GM23338 (cell line): ENCODE measurements around the gene TENM4. TPM values are rescaled to one million over a fixed set of nuclear protein-coding genes. Genes with fewer than 3 reads are reported as not detected.

Experiments
- ATAC-seq: fragments of 200-7000 bp; cut with Tn5 transposase; 3 replicates; pipeline ENCODE4 v1.9.1; 2020
- DNase-seq: peaks from one replicate; pipeline ENCODE4 v3.0.0-alpha.2; 2015; ENCODE audit warnings: low spot score
- H2AFZ ChIP-seq: fragments of 200-600 bp; sonication (generic); 2 replicates; pipeline ENCODE4 v1.8.0; 2016; ENCODE audit warnings: antibody characterized with exemption, mild to moderate bottlenecking, moderate library complexity
- H3F3A ChIP-seq: fragments of 200-600 bp; sonication (generic); replicated peaks from 2 replicates; pipeline ENCODE4 v1.8.0; 2017; ENCODE audit warnings: antibody characterized with exemption, mixed run types, low read depth
- H3K27ac ChIP-seq: fragments of 200-600 bp; sonication (generic); 2 replicates; pipeline ENCODE4 v1.6.1; 2016; ENCODE audit warnings: low read depth
- H3K27me3 ChIP-seq: fragments of 200-600 bp; sonication (generic); 2 replicates; pipeline ENCODE4 v1.8.0; 2016; ENCODE audit warnings: mild to moderate bottlenecking, mixed run types, moderate library complexity; ENCODE audit not compliant: insufficient read depth
- H3K36me3 ChIP-seq: fragments of 200-600 bp; sonication (generic); 2 replicates; pipeline ENCODE4 v1.8.0; 2016; ENCODE audit warnings: mild to moderate bottlenecking; ENCODE audit not compliant: insufficient read depth
- H3K4me1 ChIP-seq: fragments of 200-600 bp; sonication (generic); 2 replicates; pipeline ENCODE4 v1.8.0; 2016; ENCODE audit warnings: mild to moderate bottlenecking, moderate library complexity; ENCODE audit not compliant: insufficient read depth
- H3K4me2 ChIP-seq: fragments of 200-600 bp; sonication (generic); 2 replicates; pipeline ENCODE4 v1.7.1; 2017; ENCODE audit warnings: mixed run types
- H3K4me3 ChIP-seq: fragments of 200-600 bp; sonication (generic); 2 replicates; pipeline ENCODE4 v1.6.1; 2016; ENCODE audit warnings: mixed run types
- H3K79me2 ChIP-seq: fragments of 200-600 bp; sonication (generic); replicated peaks from 2 replicates; pipeline ENCODE4 v1.8.0; 2017; ENCODE audit warnings: mild to moderate bottlenecking; ENCODE audit not compliant: insufficient read depth
- H3K9me2 ChIP-seq: fragments of 200-600 bp; sonication (generic); 2 replicates; pipeline ENCODE4 v1.8.0; 2017; ENCODE audit not compliant: insufficient read depth
- H4K20me1 ChIP-seq: fragments of 200-600 bp; sonication (generic); replicated peaks from 2 replicates; pipeline ENCODE4 v1.8.0; 2017; ENCODE audit warnings: mild to moderate bottlenecking; ENCODE audit not compliant: insufficient read depth
- H3K27ac Mint-ChIP-seq: 2 replicates; pipeline ENCODE4 v1.8.0; 2020; ENCODE audit warnings: inconsistent platforms, mild to moderate bottlenecking, moderate library complexity, mixed read lengths
- H3K27me3 Mint-ChIP-seq: 3 replicates; pipeline ENCODE4 v1.8.0; 2022; ENCODE audit warnings: low read depth, mild to moderate bottlenecking, moderate library complexity, mixed read lengths, inconsistent platforms; ENCODE audit not compliant: insufficient read depth, poor library complexity
- H3K36me3 Mint-ChIP-seq: 3 replicates; pipeline ENCODE4 v1.8.0; 2021; ENCODE audit warnings: low read depth, mild to moderate bottlenecking, inconsistent platforms, moderate library complexity, mixed read lengths
- H3K4me1 Mint-ChIP-seq: 3 replicates; pipeline ENCODE4 v1.8.0; 2020; ENCODE audit warnings: mild to moderate bottlenecking, inconsistent platforms, mixed read lengths
- H3K4me3 Mint-ChIP-seq: 3 replicates; pipeline ENCODE4 v1.8.0; 2021; ENCODE audit warnings: moderate library complexity, mild to moderate bottlenecking, inconsistent platforms, mixed read lengths
- H3K9me3 Mint-ChIP-seq: 3 replicates; pipeline ENCODE4 v1.8.0; 2020; ENCODE audit warnings: moderate library complexity, mild to moderate bottlenecking, inconsistent platforms, mixed read lengths
- CREB1 ChIP-seq: fragments of 250-450 bp; sonication (Bioruptor Pico); IDR thresholded peaks from 2 replicates; pipeline ENCODE4 v1.5.0; 2020; ENCODE audit warnings: low read depth, mild to moderate bottlenecking, moderate library complexity
- EZH2 ChIP-seq: fragments of 200-600 bp; sonication (generic); IDR thresholded peaks from one replicate; pipeline ENCODE4 v1.8.0; 2017; ENCODE audit warnings: antibody characterized with exemption, mild to moderate bottlenecking, low read depth; ENCODE audit not compliant: unreplicated experiment
- EZH2phosphoT487 ChIP-seq: fragments of 200-600 bp; sonication (generic); IDR thresholded peaks from one replicate; pipeline ENCODE4 v1.8.1; 2018; ENCODE audit warnings: antibody characterized with exemption; ENCODE audit not compliant: unreplicated experiment
- JUNB ChIP-seq: IDR thresholded peaks from one replicate; pipeline ENCODE4 v1.6.1; 2016; ENCODE audit warnings: antibody characterized with exemption; ENCODE audit not compliant: unreplicated experiment
- NANOG ChIP-seq: IDR thresholded peaks from 2 replicates; pipeline ENCODE4 v1.6.1; 2016; ENCODE audit warnings: antibody characterized with exemption, borderline replicate concordance
- POLR2AphosphoS5 ChIP-seq: IDR thresholded peaks from 2 replicates; pipeline ENCODE4 v1.6.1; 2016; ENCODE audit warnings: antibody characterized with exemption, low read depth
- STAT1 ChIP-seq: IDR thresholded peaks from one replicate; pipeline ENCODE4 v1.6.1; 2016; ENCODE audit warnings: antibody characterized with exemption; ENCODE audit not compliant: unreplicated experiment
- ZNF114 ChIP-seq: fragments of 250-450 bp; sonication (Bioruptor Pico); IDR thresholded peaks from 2 replicates; pipeline ENCODE4 v1.5.0; 2020; ENCODE audit warnings: mild to moderate bottlenecking, moderate library complexity
- ZNF331 ChIP-seq: fragments of 250-450 bp; sonication (Bioruptor Pico); IDR thresholded peaks from 2 replicates; pipeline ENCODE4 v1.5.0; 2020; ENCODE audit warnings: low read depth, mild to moderate bottlenecking, moderate library complexity
- polyA plus RNA-seq: library from polyadenylated mRNA; unstranded; fragments of >200 nt; fragmentation: Nextera tagmentation; extraction: Ambion mirVana; gene quantifications from 2 replicates; pipeline ENCODE4 v1.2.1, GENCODE V29; 2016
- total RNA-seq: library from RNA; depleted of rRNA; stranded (reverse); fragments of >200 nt; shearing (Covaris generic); gene quantifications from 2 replicates; pipeline ENCODE4 v1.2.3, GENCODE V29; 2014
- TF ChIP-seq, protein P1 (sequence below): IDR thresholded peaks from one replicate; pipeline ENCODE4 v1.6.1; 2018; ENCODE audit warnings: antibody characterized with exemption; ENCODE audit not compliant: unreplicated experiment
- TF ChIP-seq, protein P2 (sequence below): IDR thresholded peaks from 2 replicates; pipeline ENCODE4 v1.6.1; 2016; ENCODE audit warnings: antibody characterized with exemption
- TF ChIP-seq, protein P3 (sequence below): fragments of 250-450 bp; sonication (Bioruptor Pico); IDR thresholded peaks from 2 replicates; pipeline ENCODE4 v1.5.0; 2020; ENCODE audit warnings: mild to moderate bottlenecking, moderate library complexity

Gene TENM4
- total and polyA plus RNA-seq, 2 experiments from 2014 or later: 7.3 TPM

DNA sequence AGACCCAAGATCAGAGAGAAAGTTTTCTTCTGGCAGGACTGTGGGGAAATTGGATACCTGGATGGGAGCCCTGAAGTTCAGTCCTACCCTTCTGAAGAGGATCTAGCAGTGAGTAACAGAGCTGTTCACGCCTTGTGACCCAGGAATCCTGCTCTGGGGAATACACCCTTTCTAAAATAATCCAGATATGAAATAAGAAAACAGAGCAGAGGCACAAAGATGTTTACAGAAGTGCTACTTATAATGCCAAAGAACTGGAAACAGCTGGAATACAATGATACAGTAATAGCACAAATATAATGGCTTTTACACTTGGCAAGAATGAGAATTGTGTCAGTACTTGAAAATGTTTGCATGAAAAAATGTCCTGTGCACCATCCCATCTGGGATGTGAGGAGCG lies 562.2 kb downstream of the TENM4 start:
- Histone ChIP-seq H2AFZ (no peak overlapping the region), H3K36me3 (no peaks in the 10 kb centered on the region; the same call in none of the 2 replicates), H3K27ac (no peak overlapping the region), H3K4me2 (no peak overlapping the region), H3K79me2 (no peaks in the 10 kb centered on the region), H3K4me1 (no peaks in the 10 kb centered on the region), H3F3A (no peaks in the 10 kb centered on the region), H3K27me3 (no peaks in the 10 kb centered on the region), H3K4me3 (no peak overlapping the region), H4K20me1 (no peaks in the 10 kb centered on the region), H3K9me2 (0 out of 2 replicates have a peak, but pooled peaks cover 6% of the 10 kb centered on the region)
- no peak overlapping the region for H3K27ac Mint-ChIP-seq
- ATAC-seq (no peak), DNase-seq (no peak)
- TF ChIP-seq, protein P1, sequence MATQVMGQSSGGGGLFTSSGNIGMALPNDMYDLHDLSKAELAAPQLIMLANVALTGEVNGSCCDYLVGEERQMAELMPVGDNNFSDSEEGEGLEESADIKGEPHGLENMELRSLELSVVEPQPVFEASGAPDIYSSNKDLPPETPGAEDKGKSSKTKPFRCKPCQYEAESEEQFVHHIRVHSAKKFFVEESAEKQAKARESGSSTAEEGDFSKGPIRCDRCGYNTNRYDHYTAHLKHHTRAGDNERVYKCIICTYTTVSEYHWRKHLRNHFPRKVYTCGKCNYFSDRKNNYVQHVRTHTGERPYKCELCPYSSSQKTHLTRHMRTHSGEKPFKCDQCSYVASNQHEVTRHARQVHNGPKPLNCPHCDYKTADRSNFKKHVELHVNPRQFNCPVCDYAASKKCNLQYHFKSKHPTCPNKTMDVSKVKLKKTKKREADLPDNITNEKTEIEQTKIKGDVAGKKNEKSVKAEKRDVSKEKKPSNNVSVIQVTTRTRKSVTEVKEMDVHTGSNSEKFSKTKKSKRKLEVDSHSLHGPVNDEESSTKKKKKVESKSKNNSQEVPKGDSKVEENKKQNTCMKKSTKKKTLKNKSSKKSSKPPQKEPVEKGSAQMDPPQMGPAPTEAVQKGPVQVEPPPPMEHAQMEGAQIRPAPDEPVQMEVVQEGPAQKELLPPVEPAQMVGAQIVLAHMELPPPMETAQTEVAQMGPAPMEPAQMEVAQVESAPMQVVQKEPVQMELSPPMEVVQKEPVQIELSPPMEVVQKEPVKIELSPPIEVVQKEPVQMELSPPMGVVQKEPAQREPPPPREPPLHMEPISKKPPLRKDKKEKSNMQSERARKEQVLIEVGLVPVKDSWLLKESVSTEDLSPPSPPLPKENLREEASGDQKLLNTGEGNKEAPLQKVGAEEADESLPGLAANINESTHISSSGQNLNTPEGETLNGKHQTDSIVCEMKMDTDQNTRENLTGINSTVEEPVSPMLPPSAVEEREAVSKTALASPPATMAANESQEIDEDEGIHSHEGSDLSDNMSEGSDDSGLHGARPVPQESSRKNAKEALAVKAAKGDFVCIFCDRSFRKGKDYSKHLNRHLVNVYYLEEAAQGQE: no peak
- TF ChIP-seq ZNF331 (no peak), EZH2 (no peak), EZH2phosphoT487 (no peak), POLR2AphosphoS5 (no peak), NANOG (no peak), STAT1 (no peak), CREB1 (CRISPR knock-in tag) (no peak), JUNB (no peak)
- TF ChIP-seq, protein P2, sequence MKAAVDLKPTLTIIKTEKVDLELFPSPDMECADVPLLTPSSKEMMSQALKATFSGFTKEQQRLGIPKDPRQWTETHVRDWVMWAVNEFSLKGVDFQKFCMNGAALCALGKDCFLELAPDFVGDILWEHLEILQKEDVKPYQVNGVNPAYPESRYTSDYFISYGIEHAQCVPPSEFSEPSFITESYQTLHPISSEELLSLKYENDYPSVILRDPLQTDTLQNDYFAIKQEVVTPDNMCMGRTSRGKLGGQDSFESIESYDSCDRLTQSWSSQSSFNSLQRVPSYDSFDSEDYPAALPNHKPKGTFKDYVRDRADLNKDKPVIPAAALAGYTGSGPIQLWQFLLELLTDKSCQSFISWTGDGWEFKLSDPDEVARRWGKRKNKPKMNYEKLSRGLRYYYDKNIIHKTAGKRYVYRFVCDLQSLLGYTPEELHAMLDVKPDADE: no peak
- H3K9me3 Mint-ChIP-seq: peaks cover 41% of the 10 kb centered on the region
- peaks cover 3% of the 10 kb centered on the region; the same call in 1 of the 3 replicates for H3K4me1 Mint-ChIP-seq
- H3K4me3 Mint-ChIP-seq: no peak overlapping the region
- H3K36me3 Mint-ChIP-seq: peaks cover 45% of the 10 kb centered on the region
- H3K27me3 Mint-ChIP-seq: peaks cover 5% of the 10 kb centered on the region

DNA sequence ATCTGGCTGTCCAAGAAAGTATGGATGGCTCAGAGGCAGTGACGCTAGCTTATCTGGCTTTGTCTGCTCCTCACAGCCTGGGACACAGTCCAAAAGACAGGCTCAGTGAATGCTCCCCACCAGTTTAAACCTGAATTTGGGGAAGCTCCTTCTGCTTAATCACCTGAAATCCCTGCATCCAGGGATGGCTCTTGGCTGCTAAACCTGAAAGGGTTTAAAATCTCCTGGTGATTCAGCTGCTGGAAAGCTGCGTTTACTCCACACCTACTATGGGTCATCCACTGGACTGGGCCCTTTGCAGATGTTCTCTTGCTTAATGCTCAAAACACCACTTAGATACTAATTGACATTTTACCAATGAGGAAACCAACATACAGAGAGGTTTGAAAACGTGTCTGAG lies 564.2 kb downstream of the TENM4 start:
- H3K9me2 ChIP-seq: peaks cover 12% of the 10 kb centered on the region
- no peaks in the 10 kb centered on the region for H3K27me3 ChIP-seq
- no peaks in the 10 kb centered on the region for H3K79me2 ChIP-seq
- Mint-ChIP-seq H3K4me3 (no peak overlapping the region), H3K27ac (no peak overlapping the region), H3K9me3 (peaks cover 40% of the 10 kb centered on the region), H3K36me3 (peaks cover 42% of the 10 kb centered on the region), H3K27me3 (peaks cover 3% of the 10 kb centered on the region), H3K4me1 (peaks cover 3% of the 10 kb centered on the region; the same call in 1 of the 3 replicates)
- H3K4me2 ChIP-seq: no peak overlapping the region
- H2AFZ ChIP-seq: no peak overlapping the region
- DNase-seq (no peak), ATAC-seq (no peak)
- no peaks in the 10 kb centered on the region for H4K20me1 ChIP-seq
- H3K4me3 ChIP-seq: no peak overlapping the region
- no peaks in the 10 kb centered on the region for H3F3A ChIP-seq
- no peaks in the 10 kb centered on the region for H3K4me1 ChIP-seq
- H3K27ac ChIP-seq: no peak overlapping the region
- H3K36me3 ChIP-seq: no peaks in the 10 kb centered on the region; the same call in none of the 2 replicates
- TF ChIP-seq POLR2AphosphoS5 (no peak), JUNB (no peak), STAT1 (no peak), EZH2phosphoT487 (no peak), NANOG (no peak), ZNF331 (no peak), ZNF114 (CRISPR knock-in tag) (no peak)
- TF ChIP-seq, protein P3, sequence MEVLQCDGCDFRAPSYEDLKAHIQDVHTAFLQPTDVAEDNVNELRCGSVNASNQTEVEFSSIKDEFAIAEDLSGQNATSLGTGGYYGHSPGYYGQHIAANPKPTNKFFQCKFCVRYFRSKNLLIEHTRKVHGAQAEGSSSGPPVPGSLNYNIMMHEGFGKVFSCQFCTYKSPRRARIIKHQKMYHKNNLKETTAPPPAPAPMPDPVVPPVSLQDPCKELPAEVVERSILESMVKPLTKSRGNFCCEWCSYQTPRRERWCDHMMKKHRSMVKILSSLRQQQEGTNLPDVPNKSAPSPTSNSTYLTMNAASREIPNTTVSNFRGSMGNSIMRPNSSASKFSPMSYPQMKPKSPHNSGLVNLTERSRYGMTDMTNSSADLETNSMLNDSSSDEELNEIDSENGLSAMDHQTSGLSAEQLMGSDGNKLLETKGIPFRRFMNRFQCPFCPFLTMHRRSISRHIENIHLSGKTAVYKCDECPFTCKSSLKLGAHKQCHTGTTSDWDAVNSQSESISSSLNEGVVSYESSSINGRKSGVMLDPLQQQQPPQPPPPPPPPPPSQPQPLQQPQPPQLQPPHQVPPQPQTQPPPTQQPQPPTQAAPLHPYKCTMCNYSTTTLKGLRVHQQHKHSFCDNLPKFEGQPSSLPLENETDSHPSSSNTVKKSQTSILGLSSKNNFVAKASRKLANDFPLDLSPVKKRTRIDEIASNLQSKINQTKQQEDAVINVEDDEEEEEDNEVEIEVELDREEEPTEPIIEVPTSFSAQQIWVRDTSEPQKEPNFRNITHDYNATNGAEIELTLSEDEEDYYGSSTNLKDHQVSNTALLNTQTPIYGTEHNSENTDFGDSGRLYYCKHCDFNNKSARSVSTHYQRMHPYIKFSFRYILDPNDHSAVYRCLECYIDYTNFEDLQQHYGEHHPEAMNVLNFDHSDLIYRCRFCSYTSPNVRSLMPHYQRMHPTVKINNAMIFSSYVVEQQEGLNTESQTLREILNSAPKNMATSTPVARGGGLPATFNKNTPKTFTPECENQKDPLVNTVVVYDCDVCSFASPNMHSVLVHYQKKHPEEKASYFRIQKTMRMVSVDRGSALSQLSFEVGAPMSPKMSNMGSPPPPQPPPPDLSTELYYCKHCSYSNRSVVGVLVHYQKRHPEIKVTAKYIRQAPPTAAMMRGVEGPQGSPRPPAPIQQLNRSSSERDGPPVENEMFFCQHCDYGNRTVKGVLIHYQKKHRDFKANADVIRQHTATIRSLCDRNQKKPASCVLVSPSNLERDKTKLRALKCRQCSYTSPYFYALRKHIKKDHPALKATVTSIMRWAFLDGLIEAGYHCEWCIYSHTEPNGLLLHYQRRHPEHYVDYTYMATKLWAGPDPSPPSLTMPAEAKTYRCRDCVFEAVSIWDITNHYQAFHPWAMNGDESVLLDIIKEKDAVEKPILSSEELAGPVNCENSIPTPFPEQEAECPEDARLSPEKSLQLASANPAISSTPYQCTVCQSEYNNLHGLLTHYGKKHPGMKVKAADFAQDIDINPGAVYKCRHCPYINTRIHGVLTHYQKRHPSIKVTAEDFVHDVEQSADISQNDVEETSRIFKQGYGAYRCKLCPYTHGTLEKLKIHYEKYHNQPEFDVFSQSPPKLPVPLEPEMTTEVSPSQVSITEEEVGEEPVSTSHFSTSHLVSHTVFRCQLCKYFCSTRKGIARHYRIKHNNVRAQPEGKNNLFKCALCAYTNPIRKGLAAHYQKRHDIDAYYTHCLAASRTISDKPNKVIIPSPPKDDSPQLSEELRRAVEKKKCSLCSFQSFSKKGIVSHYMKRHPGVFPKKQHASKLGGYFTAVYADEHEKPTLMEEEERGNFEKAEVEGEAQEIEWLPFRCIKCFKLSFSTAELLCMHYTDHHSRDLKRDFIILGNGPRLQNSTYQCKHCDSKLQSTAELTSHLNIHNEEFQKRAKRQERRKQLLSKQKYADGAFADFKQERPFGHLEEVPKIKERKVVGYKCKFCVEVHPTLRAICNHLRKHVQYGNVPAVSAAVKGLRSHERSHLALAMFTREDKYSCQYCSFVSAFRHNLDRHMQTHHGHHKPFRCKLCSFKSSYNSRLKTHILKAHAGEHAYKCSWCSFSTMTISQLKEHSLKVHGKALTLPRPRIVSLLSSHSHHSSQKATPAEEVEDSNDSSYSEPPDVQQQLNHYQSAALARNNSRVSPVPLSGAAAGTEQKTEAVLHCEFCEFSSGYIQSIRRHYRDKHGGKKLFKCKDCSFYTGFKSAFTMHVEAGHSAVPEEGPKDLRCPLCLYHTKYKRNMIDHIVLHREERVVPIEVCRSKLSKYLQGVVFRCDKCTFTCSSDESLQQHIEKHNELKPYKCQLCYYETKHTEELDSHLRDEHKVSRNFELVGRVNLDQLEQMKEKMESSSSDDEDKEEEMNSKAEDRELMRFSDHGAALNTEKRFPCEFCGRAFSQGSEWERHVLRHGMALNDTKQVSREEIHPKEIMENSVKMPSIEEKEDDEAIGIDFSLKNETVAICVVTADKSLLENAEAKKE (CRISPR knock-in tag): no peak
